Activated CD8-positive, alpha-beta memory T cell treated with anti-CD3 and anti-CD28 coated beads, Interleukin-2, amount 50 U/mL, for 4 hours (primary cell): Measurements from ENCODE around the gene NFIL3.

ENCODE experiments used
- DNase-seq: peaks from one replicate; pipeline ENCODE4 v3.0.0-alpha.2; 2020

Gene NFIL3

DNA sequence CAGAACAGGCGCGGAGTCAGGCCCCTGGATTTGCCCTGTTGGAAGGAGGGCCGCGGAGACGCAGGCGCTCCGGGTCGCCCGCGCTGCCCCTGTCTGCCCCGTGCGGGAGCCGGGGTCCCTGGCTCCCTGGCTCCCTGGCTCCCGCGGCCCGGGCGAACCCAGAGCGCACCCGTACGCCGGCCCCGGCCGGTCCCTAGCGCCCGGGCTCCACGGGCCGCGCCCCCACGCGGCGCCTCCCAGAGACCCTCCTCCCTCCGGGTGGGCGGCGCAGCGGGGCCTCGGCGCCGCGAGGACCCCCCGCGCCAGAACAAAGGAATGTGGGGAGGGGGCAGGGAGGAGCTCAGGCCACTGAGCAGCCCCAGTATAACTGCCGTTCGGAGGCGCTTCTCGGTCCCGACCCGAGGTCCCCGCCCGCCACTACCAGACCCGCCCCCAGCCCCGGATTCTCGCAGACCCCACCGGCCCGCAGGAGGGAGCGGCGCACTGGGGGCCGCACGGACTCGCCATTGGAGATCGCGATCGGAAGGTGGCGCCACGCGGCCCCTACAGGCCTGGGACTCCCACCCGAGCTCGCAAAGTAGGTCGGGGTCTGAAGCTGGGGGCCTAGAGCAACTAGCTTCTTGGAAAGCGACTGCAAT, 2.4 kb downstream of the NFIL3 start:
- no peak for DNase-seq

DNA sequence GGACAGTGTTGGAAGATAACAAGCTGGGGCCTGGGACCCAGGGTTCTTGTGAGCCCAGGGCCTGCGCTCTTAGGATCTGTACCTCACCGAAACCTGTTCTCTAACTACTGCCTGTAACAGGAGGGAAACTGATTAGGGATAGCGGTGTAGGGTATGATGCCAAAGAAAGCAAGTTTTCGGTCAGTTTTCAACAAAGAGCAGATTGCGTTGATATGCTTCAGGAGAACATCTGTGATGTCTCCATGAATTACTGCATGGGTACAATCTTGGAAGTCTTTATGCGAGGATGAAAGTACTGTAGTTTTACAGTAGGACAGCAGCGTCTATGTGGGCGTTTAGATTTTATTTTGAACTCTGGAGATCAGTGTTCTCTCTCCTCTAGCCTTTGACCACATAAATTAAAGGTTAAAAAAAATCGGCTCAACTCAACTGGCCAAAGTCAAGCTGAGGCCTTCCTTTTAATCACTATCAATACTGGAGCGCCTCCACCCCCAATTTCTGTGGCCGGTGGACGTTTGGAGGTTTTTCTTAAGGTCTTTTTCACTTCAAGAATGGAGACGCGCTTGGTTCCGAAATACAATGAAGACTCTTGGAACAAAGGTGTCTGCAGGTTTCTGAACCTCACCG, 3.0 kb downstream of the NFIL3 start:
- DNase-seq = no peak

GRCh38 chr9:91419222-91420191, 4.1 kb downstream of the NFIL3 start:
- no peak for DNase-seq

DNA sequence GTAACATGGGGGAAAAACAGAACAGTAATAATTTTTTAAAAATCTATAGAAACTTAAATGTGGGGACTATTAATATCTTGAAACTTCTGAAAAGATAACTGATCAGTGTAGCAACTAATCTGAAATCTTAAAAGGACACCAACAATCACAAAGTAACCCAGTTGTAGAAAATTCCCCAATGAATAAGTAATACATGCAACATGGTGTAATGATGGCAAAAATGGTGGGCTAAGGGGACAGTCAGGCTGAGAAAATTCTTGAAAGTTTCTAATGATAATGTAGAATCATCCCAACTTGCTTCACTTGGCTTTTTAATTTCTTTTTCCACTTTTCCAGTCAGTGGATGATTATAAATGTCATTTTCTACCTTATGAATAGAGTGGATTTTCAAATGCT, 5.4 kb downstream of the NFIL3 start:
- no peak for DNase-seq

DNA sequence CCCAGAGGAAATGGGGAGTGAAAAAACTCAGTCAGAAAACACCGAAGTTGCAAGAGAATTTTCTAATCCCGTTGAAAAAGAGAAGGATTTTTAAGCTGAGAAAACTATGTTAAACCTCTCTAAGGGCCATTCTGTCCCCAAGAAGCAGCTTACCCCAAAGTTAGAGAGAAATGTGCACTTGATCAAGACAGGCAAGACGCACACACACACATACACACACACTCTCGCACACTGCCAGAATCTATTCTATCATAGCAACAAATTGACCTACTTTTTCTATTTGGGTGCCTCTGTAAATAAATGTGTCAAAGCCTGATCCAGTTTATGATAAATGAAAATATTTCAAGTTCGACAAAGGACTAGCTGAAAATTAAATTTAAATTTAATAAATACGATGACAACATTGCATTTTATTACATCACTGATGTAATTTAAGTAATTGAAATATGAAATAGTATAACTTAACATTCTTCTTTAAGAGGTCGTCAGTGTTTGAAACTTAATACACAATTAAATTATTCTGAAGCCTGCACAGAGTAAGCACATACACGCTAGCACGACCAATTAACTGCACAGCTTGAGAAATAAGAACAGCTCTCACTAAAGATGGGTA, 5.9 kb downstream of the NFIL3 start:
- no peak for DNase-seq

- no peak for DNase-seq
Observed at GRCh38 chr9:91416096-91416712, 7.4 kb downstream of the NFIL3 start.

DNA sequence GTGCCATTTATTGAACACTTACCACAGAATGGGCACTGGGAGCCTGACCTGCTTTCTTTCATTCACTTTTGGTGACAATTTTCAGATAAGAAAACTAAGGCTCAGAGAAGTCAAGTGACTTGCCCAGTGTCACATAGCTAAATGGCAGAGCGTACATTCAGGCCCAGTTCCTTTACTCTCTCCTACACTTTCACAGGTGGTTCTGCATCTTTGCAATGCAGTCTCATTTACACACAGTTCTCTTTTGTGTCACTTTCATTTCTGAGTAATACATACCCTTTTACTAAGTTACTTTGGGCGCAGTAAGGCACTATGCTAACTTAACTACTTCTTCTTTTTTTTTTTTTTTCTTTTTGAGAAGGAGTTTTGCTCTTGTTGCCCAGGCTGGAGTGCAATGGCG, 8.3 kb downstream of the NFIL3 start:
- DNase-seq = no peak

DNA sequence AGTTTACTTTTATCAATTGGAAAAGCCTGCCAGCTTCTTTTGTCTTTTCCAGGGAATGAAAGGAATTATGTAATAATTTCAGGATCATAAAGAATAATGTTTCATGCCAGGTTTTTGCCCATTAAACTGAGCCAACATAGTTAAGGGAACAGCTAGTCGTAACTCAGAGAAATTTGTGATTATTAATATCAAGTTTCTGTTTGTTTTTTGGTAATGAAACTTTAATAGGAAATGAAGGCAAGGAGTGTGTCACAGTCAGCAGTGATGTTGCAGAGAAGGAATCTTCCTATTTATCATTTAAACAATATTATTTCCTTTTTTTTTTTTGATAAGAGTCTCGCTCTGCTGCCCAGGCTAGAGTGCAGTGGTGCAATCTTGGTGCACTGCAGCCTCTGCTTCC, 10.7 kb downstream of the NFIL3 start:
- no peak for DNase-seq

DNA sequence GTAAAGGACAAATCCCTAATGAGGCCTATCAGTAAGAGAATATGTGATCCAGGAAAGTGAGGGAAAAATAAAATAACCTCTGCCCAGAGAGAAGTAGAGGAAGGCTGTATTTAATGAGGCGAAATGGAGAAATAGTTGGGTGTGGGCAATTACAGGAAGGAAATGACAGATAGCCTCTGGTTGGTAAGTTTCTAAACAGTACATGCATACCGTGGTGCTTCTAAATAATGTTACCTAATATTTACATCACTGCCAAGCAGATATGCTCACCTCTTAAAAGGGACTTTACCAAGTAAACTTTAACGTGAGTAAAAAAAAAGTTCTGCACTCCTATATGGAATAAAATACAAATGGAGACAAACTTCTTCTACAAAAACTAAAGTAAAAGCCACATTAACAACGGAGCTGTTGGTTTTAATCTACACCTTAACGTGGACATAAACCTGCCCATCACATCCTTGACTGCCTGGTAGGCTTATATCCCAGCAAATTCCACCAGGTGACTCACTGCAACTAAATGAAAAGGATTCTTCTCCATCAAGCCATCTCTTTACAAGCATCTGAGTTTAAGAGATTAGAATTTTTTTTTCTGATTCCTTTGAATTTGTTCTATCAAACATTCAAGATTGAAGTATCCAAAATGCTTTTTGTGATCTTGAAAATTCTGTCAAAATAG, 12.4 kb downstream of the NFIL3 start:
- no peak for DNase-seq

- no peak for DNase-seq
Observed at GRCh38 chr9:91410161-91410560, 13.5 kb downstream of the NFIL3 start.

- no peak for DNase-seq
Observed at GRCh38 chr9:91408475-91408874, 15.2 kb downstream of the NFIL3 start.

GRCh38 chr9:91407580-91408318, 15.9 kb downstream of the NFIL3 start:
- DNase-seq = no peak

DNA sequence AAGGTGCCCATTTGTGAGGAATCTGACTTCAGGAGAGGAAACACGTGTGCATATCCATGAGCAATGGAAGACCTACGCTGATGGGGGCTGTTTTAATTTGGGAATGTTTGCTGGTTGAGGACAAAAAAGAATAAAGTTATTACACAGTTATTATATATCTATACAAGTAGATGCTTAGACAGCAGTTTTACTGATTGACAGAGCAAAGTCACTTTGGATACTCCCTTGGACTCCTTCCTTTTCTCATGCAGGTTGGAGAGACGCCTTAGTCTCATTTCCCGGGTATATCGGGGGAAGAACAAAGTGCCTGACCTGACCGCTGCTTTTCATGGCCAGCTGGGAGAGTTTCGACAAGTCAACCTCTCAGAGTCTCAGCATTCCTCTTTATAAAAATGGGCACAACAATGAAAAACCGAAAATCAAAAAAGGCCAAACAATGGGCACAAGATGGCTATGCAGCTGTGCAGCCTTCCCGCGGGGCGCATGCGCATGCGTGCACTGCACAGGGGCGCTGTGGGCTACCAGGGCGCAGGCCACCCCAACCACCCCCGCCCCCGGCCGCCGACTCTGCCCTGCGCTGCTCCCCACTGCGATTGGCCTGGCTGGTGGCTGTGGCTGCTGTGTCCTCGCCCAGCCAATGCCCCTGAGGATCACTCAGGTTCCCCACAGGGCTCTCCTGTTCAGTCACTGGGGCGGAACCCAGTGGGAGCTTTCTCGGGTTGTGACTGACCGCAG, 18.1 kb downstream of the NFIL3 start:
- no peak for DNase-seq

DNA sequence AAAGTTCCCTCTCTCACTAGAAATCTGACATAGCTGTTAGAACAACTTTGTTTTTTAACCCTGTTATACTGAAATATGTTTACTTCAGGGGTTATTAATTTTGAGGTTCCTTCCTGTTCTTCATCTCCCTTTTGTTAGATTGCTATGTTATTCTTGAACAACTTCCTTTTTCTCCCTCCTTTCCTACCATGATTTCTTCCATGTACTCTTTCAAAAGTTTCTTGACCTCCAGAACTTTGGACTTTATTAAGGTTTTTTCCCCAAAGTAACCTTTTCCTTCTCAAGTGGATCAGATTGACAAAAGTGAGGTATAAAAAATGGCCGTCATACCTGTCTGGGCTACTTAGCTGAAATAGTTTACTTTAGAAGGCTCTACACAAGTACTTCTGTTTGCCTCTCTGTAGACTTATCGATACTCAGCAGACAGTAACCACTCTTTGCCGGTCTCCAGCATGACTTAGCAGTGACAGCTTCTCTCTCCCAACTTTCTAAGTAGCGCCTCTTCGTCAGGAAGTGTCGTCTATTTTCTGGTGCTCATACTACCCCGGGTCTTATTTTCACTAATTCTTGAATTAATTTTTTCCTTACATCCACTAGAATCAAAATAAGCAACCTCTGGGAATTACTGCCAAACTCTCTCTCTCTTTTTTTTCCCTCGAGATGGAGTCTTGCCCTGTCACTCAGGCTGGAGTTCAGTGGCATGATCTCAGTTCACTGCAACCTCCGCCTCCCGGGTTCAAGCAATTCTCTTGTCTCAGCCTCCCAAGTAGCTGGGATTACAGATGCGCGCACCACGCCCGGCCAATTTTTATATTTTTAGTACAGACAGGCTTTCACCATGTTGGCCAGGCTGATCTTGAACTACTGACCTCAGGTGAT, 19.7 kb downstream of the NFIL3 start:
- DNase-seq = no peak

DNA sequence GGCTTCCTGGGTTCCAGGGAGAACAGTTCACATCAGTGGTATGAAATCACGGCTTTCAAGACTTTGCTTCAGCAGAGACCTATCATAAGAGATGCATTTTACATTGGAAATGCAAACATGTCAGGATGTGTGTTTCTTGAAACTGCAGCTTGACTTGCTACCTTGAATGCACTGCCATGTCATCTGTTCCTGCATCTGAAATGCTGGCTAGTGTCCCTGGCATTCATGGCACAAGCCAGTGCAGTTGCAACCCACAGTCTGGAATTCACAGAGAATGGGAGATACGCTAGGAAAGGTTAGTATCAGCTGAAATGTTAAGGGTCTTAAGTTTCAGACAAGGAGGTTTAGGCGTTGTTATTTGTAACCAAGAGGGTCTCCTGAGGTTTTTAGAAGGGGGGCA, 24.7 kb downstream of the NFIL3 start:
- DNase-seq = no peak

- no peak for DNase-seq
Observed at GRCh38 chr9:91395553-91396471, 27.8 kb downstream of the NFIL3 start.

DNA sequence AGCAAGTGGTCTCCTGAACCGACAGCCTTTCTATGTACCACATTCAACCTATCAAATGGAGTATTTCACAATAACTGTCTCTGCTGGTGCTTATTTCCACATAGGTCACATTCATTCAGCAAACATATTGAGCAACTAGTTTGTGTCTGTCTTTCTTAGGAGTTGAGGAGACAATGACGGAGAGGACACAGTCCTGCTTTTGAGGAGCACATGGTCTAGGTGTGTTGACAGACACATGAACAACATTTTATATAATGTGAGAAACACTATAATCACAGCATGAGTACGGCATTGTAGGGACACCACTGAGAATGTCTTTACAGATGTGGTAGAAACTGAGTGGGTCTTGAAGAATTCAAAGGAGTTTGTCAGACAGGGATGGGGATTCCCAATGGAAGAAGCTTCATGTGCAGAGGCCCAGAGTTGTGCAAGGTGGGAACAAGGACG, 28.5 kb downstream of the NFIL3 start:
- DNase-seq = no peak

GRCh38 chr9:91393826-91394225, 29.8 kb downstream of the NFIL3 start:
- no peak for DNase-seq

GRCh38 chr9:91392435-91392834, 31.2 kb downstream of the NFIL3 start:
- no peak for DNase-seq
